Activated CD8-positive, alpha-beta memory T cell treated with anti-CD3 and anti-CD28 coated beads, Interleukin-2, amount 50 U/mL, for 24 hours (primary cell): Measurements from ENCODE around the gene CADM2.
"Not testable (repeated sequence)": the region's sequence is repeated elsewhere in the genome, so short reads cannot be mapped to it uniquely, and the experiment has no call there.

Source experiments
- DNase-seq: peaks from one replicate; pipeline ENCODE4 v3.0.0-alpha.2; 2020; ENCODE audit errors: extremely low read depth

The CADM2 gene

DNA sequence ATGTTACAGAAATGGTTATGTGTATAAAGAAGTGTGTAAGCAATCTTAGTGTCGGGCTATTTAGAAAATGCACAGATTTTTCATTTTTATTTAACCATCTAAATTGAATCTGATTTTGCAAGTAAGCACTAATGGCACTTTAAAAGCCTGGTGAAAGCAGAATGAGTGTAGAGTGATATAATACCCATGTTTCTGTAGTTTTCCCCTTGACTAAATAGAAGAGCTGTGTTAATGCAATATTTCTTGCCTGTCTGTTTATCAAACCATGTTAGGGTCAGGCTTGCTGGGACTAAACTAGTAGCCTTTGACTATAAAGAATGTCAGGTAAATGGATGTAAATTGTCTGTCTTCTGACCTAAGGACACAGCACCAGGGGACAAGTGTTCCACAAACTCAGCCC lies 714.0 kb downstream of the CADM2 start:
- no peak for DNase-seq

DNA sequence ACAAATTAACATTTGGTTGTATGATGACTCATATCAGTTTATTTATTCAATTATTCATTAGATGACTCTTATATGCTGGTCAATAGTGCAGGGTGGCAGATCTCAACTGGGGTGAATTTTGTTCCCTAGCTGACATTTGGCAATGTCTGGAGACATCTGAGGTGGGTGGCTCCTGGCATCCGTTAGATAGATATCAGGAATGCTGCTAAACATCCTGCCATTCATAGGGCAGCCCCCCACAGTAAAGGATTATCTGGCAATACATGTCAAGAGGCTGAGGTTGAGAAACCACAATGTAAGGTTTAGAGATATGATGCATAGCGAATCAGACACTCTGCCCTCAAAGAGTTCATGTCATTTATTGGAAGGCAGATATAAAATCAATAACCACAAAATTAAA lies 719.9 kb downstream of the CADM2 start:
- DNase-seq, result no peak

DNA sequence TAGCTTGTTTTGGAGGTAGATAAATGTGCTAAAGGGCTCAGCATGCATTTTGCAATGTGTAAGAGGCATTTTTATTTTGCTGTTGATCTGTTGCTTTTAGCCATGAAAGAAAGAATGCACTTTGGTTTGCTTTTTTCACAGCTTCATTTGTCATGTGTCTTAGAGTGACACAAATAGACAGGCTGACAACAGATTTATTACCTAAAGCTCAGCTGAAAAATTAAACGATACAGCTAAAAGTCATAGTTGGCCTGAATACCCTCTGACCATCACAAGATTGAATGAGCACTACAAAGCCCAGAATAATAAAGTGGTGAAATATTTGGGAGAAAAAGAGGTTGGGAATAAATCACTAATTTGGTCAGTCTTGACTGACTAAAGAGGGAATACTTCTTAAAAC lies 723.1 kb downstream of the CADM2 start:
- DNase-seq, result no peak

DNA sequence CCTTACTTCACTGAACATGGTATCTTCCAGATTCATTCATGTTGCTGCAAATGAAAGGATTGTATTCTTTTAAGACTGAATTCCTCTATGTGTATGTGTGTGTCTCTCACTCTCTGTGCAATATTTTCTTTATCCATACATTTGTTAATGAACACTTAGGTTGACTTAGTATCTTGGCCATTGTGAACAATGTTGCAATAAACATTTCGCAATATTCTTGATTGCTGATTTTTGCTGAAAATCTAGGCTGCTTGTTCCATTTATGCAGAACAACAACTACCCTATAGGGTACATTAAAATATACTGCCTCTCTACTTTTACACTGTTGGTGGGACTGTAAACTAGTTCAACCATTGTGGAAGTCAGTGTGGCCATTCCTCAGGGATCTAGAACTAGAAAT lies 732.4 kb downstream of the CADM2 start:
- no peak for DNase-seq

DNA sequence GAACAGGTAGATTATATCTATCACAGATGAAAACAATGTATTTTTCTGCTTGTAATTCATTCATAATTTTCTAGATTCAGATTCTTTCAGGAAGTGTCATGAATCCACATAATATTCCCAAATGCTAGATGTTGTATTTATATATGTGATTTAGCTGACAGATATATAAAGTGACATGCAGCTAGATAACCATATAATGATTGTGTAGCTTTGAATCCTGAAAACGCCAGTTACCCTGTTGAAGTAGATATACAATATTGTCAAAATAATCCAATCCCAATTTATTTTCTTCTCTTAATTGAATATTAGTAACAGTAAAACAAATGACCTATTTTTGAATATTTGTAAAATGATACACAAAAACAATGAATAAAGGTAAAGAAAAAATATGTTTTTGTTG lies 738.4 kb downstream of the CADM2 start:
- no peak for DNase-seq

DNA sequence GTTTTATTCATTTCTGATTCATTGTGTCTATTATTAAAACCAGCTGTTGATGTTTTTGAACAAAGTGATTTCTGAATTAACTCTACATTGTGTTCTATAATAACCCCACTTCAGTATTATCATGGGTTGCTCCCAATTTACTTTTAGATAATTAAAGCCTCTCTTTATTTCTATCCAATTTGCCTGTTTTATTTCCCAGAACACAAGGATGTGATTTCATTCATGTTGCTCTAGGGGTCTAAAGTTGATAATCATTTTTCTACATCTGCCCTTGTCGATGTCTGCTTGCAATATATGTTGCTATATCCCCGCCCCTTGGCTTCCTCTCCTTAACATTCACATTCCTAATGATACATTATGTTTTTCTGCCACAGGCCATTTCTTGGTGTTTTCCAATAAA lies 747.3 kb downstream of the CADM2 start:
- DNase-seq, result no peak

DNA sequence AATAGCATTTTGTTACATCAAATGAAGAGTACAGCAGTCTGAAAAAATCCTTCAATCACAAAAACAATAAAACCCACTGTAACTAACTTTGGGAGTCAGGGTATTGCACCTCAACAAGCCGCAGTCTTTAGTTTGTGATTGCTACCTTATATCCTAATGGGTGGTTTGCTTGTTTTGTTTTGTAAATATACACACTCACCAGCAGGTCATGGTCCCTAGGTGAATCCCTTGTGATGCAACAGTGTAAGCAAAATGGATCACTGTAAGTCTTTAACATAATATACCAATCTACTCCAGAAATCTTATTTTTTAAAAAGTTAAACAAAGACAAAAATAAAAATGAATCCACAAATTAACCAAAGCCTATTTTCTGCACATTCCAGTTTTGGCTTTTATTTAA lies 749.5 kb downstream of the CADM2 start:
- DNase-seq, result not testable (repeated sequence)

DNA sequence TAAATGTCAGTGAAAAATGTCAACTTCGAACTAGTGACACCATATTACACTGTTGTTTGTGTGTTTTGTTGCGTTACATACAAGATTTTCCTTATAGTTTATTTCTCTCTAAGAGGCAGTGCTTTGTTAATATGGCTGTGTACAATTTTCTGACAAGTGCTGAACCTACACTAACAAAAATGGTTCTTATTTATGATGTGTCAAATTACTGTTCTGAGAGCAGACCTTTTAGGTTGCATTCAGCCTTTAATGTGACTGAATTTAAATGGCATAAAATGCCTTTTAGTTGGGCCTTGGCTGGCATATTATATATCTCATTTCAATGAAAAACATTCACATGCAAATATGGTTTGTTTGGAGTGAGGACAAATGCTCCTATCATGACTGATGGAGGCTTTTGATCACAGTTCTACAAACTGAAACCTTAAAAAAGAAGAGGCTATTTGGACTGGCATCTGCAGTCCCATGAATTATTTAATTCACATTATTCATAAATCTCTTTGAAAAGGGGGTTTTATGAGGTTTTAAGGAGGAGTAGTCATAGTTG lies 750.6 kb downstream of the CADM2 start:
- no peak for DNase-seq

DNA sequence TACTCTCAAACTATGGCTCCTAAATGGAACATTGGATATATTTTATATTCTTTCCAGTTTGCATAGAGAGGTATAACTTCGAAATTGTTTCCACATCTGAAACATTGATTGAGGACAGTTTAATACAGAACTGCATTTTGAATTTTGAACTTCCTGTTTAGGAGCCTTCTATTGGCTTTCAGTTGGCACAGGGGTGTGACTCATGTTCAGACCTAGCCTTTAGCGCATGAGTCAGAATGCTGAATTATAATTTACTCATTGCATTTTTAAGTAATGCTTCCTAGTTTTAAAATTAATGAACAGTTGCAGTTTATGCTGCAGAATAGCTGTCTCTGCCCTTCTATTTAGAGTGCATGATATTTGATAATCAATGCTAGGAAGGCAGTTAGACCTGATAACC lies 751.7 kb downstream of the CADM2 start:
- no peak for DNase-seq

DNA sequence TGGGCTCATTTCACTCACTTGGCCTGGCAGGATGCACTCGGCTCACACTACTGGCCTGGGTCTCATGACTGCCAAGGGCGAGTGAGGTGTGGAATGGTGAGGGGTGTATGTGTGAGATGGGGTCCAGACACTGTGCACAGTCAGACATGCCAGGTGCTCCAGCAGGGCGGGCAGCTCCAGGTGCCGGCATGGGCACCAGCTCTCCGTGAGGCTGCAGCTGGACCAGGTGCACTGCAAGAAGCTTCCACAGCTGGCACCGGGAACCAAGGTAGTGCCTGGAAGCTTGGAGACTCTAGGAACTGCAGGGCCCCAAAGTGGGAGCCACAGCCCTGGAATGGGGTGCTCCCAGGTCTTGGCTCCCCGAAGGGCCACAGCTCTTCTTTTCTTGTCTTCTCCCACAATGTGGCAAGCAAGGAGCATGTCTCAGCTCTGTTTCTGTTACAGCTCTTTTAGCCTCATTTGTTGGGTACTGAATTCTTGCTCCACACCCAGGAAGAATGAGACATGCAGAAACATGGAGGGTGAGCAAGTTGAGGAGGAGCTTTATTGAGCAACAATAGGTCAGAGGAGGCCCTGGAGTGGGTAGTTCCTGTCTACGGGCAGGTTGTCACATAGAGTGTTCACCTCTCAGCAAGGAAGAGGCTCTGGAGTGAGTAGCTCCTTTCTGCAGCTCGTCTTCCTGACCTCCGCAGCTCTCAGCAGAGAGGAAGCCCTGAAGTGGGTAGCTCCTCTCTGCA lies 762.8 kb downstream of the CADM2 start:
- DNase-seq, result no peak

DNA sequence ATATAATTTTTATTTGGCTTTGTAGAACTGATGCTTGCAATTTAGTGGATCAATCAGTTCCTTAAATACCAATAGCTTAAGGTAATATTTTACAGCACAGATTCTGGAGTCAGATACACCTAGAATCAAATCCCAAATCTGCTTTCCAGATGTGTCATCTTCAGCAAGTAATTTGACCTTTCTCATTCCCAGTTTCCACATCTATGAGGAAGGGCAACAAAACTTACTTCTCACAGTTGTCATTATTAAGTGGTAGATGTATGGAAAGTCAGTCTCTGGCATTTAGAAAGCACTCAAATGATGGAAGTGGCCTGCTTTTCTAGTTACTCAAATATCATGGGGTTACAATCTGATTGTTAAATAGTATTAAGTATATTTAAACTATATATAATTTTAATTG lies 767.0 kb downstream of the CADM2 start:
- no peak for DNase-seq

DNA sequence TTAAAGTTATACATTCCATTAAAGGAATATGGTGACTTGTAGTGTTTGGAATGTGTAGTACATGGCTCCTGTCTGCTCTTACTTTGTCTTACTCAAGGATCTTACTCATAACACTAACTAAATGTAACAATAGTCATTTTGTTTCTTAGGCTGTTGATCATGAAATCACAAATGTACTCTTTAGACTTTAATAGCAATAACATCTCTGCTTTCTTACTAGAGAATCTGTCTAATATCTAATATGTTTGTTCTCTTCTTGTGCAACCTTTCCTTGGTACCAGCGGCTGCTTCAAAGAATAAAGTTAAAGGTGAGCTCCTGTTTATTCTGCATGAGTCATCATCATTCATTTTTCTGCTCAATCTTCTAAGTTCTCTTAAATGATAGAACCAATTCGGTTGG lies 767.5 kb downstream of the CADM2 start:
- DNase-seq, result no peak

DNA sequence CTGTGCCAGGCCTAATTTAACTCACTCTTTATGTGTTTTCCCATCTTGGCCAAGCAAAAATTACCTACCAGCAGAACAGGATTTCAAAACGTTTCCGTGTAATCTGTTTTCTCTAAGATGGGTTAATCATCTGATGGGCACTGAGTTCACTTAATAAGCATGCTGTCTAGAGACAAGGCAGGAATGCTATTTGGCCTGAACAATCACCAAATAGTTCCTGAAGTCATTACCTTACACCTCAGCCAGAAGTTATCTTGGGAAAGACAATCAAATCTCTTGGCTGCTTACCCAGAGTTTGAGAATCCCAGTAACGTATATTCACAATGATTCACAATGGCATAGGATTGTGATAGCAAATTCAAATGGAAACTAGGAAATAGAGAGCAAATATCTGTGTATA lies 779.1 kb downstream of the CADM2 start:
- no peak for DNase-seq

DNA sequence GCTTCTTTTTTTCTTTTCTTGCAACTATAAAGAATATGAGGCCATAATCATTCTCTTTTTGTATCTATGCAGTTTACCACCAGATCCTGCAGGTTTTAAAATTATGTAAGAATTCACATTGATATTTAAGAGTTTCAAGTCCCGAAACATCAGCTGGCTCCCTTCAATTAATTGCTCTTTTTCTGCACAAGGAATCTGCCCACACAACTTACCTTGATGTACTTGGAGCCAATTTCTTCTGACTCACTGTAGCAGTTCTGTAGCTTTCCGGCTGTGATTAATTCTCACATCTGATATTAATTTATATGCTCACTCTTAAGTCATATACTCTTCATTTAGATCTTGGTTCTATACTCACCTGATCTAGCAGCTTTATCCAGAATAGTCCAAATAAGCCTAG lies 781.8 kb downstream of the CADM2 start:
- no peak for DNase-seq

DNA sequence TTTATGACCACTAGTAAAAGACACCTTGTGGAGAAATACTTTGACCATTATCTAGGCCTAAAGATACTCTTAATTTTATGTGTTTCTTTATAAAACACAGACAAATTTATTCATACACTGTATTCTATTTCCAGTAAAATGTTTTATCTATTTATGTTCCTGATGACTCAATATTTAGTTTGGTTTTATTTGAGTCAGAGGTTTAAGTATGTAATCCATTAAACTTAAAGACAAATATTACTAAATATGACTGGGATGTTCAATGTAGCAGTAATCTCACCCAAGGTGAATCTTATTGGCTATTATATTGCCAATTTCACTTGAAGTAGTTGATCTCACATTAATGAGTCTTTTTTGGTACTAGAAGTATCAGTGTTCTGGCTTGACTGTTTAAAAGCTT lies 799.7 kb downstream of the CADM2 start:
- no peak for DNase-seq

DNA sequence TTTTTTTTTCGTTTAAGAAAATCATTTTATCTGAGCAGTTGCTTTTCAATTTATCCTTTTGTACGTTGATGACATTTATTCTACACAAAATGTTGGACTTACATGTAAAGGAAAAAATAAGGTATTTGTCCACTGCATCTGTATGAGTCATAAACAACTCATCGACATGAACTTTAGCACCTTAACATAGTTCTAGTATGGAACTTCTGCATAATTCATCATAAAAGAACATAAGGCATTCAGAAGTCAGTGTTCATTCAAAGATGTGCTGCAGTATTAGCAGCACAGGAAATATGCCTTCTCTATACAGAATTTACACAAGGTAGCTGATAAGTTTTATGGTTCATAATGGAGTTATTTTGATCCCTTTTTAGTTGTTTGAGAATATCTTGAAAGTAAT lies 801.6 kb downstream of the CADM2 start:
- no peak for DNase-seq

DNA sequence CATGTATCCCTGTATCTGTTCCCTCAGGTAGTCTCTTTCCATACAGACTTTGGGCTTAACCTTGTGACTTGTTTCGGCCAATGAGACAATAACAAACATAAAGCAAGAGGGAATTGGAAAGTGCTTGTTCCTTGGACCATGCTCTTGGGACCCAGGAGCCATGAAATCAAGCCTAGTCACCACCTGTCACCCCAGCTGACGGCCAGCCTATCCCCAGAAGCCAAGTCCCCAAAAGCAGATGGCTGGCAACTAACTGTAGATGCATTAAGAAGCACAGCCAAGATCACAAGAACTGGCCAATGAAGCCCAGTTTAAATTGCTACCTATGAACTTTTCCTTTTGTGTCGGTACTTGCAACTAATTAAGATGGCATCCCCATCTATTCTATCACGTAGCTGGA lies 822.0 kb downstream of the CADM2 start:
- DNase-seq, result no peak

DNA sequence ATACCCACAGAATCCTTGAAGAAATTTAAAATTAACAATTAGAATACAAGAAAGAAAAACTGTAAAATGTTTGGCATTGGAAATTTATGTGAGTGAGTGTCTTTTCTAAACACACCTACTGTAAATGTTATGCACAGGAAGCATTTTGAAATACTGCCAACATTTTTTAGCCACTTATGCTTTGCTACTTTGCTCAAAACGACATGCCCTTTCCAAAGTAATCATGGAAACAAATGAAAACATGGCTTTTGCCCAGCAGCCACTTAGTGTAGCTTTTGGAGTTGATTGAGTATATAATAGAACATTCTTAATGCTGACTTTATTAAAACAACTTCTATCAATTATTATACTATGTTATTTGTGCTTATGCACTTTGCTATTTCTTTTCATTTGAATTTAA lies 823.0 kb downstream of the CADM2 start:
- no peak for DNase-seq

DNA sequence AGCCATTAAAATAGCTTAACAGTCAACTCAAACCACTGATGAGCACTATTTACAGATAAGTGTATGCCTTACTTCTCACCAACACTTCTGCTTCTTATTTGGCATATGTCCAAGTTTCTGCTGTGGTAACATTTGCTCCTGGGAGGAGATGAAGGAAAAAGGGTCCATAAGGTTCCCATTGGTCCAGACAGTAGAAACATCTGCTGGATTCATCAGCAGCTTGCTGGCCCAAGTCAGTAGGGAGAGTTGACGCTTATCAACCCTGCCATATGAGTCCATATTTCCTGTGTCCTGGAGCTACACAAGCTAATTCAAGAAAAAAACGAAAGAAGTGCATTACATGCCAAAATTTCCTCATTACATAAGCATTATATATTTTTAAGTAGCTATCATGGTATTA lies 824.5 kb downstream of the CADM2 start:
- no peak for DNase-seq

DNA sequence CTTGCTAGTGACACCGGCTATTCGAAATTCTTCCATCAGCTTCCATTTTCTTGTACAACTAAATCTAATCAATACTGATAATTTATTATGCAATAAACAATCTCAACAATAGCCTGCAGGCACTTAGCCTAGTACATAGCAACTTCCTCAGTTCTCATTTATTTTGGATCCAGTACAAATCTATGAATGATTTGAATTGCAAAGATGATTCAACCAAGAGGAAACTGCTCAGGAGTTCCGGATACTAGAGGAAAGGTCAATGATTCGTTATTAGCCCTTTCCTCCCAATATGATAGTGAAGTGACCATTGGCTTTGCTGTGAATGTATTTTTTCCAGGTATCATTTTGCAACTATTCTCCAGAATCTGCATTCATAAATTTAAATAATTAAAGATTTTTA lies 827.0 kb downstream of the CADM2 start:
- no peak for DNase-seq

DNA sequence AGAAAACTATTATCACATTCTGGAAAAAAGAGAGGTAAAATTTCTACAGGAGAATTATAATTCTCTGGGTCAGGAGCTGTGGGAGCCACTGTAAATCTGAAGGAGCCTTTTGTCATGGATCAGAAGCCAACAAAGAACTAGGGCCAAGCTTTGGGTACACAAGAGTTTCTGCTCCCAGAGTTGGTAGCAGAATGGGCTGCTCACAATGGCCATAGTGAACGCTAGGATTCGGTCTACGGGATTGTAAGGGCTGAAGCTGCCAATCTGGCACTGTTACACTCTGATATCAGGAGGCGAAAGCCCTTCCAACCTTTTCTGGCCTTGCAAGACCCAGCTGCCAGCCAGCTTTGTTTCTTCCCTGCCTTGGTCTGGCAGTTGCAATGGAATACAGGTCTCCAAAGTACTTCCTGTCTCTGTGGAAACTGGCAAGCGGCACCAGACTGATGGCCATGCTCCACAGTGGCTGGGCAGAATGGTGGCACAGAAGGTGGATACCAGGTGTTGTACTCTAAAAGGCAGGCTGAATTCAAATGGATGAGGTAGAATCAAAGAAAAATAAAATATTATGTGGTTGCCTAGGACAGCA lies 831.7 kb downstream of the CADM2 start:
- DNase-seq, result no peak

DNA sequence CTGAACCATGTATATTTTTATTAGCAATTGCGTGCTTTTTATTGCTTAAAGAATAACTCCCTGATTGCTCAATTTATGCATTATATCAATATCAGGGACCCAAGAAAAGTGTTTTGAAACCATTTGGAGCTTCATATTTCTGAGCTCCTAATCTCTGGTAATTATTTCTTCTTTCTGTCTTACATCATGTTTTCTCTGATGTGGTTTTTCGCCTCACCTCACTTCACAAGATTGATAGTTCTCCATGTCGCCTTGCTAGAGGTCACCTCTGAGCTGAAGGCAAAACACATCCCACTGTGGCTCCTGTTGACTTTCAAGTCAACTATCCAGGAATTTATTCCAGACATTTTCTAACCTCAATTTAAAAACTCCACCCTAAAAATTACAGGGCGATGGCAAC lies 837.4 kb downstream of the CADM2 start:
- DNase-seq, result no peak

DNA sequence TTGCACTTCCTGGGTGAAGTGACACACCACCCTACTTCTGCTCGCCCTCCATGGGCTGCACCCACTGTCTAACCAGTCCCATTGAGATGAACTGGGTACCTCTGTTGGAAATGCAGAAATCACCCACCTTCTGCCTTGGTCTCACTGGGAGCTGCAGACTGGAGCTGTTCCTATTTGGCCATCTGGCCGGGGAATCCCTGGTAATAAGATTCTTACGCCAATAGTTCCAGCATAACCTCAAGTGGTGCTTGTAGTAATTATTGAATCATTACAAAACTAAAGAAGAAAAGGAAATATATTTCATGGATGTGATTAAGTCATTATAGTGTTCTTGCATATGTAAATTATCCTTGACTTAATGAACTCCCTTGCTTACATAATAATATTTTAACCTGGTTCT lies 841.9 kb downstream of the CADM2 start:
- no peak for DNase-seq

DNA sequence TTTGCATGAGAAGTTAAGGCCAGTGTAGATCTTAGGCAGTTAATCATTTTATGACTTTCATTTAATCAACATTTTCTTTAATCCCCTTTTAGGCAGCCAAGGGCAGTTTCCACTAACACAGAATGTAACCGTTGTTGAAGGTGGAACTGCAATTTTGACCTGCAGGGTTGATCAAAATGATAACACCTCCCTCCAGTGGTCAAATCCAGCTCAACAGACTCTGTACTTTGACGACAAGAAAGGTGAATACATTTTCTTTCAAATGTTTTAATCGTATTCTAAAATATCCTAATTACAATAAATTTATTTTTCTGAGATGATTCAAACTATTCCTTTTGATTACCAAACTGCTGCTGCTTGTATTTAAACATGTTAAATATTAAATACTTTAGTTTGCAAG lies 843.2 kb downstream of the CADM2 start:
- no peak for DNase-seq
